Transverse colon (tissue), 4 donors: ENCODE measurements around the gene HOTAIR. TPM values are rescaled to one million over a fixed set of nuclear protein-coding genes. Genes with fewer than 3 reads are reported as not detected.

Experiments used
- DNase-seq: peaks from one replicate; pipeline ENCODE4 v3.0.0-alpha.2; 2019
- H3K27ac ChIP-seq, 4 donors: fragments of 200-600 bp; sonication (generic); 2 replicates each; pipeline ENCODE4 v1.5.1; 2016 to 2018; ENCODE audit warnings: inconsistent platforms in 4 of 4
- H3K27me3 ChIP-seq: fragments of 200-600 bp; sonication (generic); 2 replicates; pipeline ENCODE4 v1.5.1; 2017; ENCODE audit warnings: inconsistent platforms
- H3K36me3 ChIP-seq, 4 donors: fragments of 200-600 bp; sonication (generic); 2 replicates each; pipeline ENCODE4 v1.5.1; 2017 to 2019; ENCODE audit warnings: inconsistent platforms in 4 of 4
- H3K4me1 ChIP-seq, 4 donors: fragments of 200-600 bp; sonication (generic); 2 replicates each; pipeline ENCODE4 v1.5.1; 2017 to 2020; ENCODE audit warnings: inconsistent platforms in 4 of 4
- H3K4me3 ChIP-seq, 4 donors: fragments of 200-600 bp; sonication (generic); 1 replicate in 1 of 4; 2 replicates in 3 of 4; pipeline versions ENCODE4 v1.5.1 to v1.6.1; 2017 to 2019; ENCODE audit warnings: inconsistent platforms in 4 of 4
- H3K9me3 ChIP-seq, 2 donors: fragments of 200-600 bp; sonication (generic); 2 replicates each; pipeline ENCODE4 v1.5.1; 2017 to 2019; ENCODE audit warnings: inconsistent platforms in 2 of 2
- CTCF ChIP-seq, 5 experiments: fragments of 200-600 bp in 3 of 5; fragments of 450-650 bp in 2 of 5; sonication (generic) in 3 of 5; IDR thresholded peaks; 1 replicate in 2 of 5; 2 replicates in 3 of 5; pipeline ENCODE4 v1.5.1; 2016 to 2017; ENCODE audit warnings: antibody characterized with exemption in 5 of 5, inconsistent platforms in 3 of 5, mild to moderate bottlenecking in 2 of 5, moderate library complexity in 1 of 5
- EP300 ChIP-seq: sonication (generic); formaldehyde crosslinking; IDR thresholded peaks from one replicate; pipeline ENCODE4 v1.6.1; 2017; ENCODE audit warnings: antibody characterized with exemption, low read depth
- POLR2A ChIP-seq: fragments of 450-650 bp; IDR thresholded peaks from one replicate; pipeline ENCODE4 v1.6.1; 2016; ENCODE audit warnings: antibody characterized with exemption, mild to moderate bottlenecking, moderate library complexity
- POLR2AphosphoS5 ChIP-seq, 3 donors: sonication (generic); formaldehyde crosslinking; IDR thresholded peaks; one replicate each; pipeline ENCODE4 v1.6.1; 2016; ENCODE audit warnings: antibody characterized with exemption in 3 of 3
- whole genome bisulfite sequencing, 2 donors: methylation state at CpG; one replicate each; pipeline ENCODE4 v1.1.5; 2018; ENCODE audit warnings: low coverage in 1 of 2; 5-methylcytosine and 5-hydroxymethylcytosine counted together
- in situ Hi-C, 4 donors: fragments of 200-750 bp; cut with MboI; loops; one replicate each; pipeline versions ENCODE4 v1.15.0 to v1.15.1; 2017; ENCODE audit warnings: low sequenced_read_pairs in 3 of 4, low pct_ligation_motif_present in 1 of 4, low pct_unique_long_range_greater_than_20kb in 1 of 4
- intact Hi-C: fragments of 100-400 bp; cut with DNase I; formaldehyde crosslinking; loops from one replicate; pipeline ENCODE4 v1.15.1; 2023; ENCODE audit warnings: low total_unique reads
- total RNA-seq, 4 donors: library from RNA; depleted of rRNA; stranded (reverse); fragments of >200 nt; gene quantifications; one replicate each; pipeline ENCODE4 v1.1.0, GENCODE V29; 2016

HOTAIR gene
- total RNA-seq, 4 donors from 2014 or later: not detected

- Histone ChIP-seq H3K36me3 (no peaks in the 10 kb centered on the region), H3K27me3 (peaks cover 100% of the 10 kb centered on the region), H3K4me1 (peaks cover 0 to 24% (median 8%) of the 10 kb centered on the region in 4 donors), H3K27ac (no peak overlapping the region), H3K9me3 (peaks cover 0 to 5% of the 10 kb centered on the region in 2 donors), H3K4me3 (no peak overlapping the region)
- WGBS, 2 donors: 65% methylated on average over 7 of the region's 7 CpGs; no CpG with 5 or more reads in 1 of the 2 donors
- TF ChIP-seq CTCF (IDR thresholded peaks at IDR 0.05) (no peak), EP300 (no peak), POLR2AphosphoS5 (IDR thresholded peaks at IDR 0.05) (no peak), POLR2A (no peak)
- intact Hi-C loops (no loop called here), in situ Hi-C loops (loop anchor here in 1 of 4 donors (25.0 kb wide), 1 partner anchor 193 kb away; no protein-coding TSS in a partner anchor)
- DNase-seq: no peak
Measured at GRCh38 chr12:53980104-53980801, 5.5 kb upstream of the HOTAIR start.

GRCh38 chr12:53978477-53979356 lies 4.0 kb upstream of the HOTAIR start:
- 11 to 23% methylated on average over 3 to 15 of the region's 15 CpGs for WGBS, 2 donors
- intact Hi-C loops: loop anchor here (1.0 kb wide), 1 partner anchor 42 kb away; no protein-coding TSS in a partner anchor
- peaks cover 0 to 5% of the 10 kb centered on the region in 2 donors for H3K9me3 ChIP-seq
- DNase-seq: peak; percentile 60
- H3K27ac ChIP-seq: no peak overlapping the region
- no peak for TF ChIP-seq POLR2AphosphoS5 (IDR thresholded peaks at IDR 0.05)
- no peak for TF ChIP-seq CTCF (IDR thresholded peaks at IDR 0.05)
- no peak for TF ChIP-seq POLR2A
- TF ChIP-seq EP300: no peak
- in situ Hi-C loops: loop anchor here in 1 of 4 donors (25.0 kb wide), 1 partner anchor 191 kb away; no protein-coding TSS in a partner anchor
- peaks cover 100% of the 10 kb centered on the region for H3K27me3 ChIP-seq
- H3K4me3 ChIP-seq: no peak overlapping the region
- H3K4me1 ChIP-seq: peaks cover 0 to 32% (median 18%) of the 10 kb centered on the region in 4 donors
- H3K36me3 ChIP-seq: no peaks in the 10 kb centered on the region

DNA sequence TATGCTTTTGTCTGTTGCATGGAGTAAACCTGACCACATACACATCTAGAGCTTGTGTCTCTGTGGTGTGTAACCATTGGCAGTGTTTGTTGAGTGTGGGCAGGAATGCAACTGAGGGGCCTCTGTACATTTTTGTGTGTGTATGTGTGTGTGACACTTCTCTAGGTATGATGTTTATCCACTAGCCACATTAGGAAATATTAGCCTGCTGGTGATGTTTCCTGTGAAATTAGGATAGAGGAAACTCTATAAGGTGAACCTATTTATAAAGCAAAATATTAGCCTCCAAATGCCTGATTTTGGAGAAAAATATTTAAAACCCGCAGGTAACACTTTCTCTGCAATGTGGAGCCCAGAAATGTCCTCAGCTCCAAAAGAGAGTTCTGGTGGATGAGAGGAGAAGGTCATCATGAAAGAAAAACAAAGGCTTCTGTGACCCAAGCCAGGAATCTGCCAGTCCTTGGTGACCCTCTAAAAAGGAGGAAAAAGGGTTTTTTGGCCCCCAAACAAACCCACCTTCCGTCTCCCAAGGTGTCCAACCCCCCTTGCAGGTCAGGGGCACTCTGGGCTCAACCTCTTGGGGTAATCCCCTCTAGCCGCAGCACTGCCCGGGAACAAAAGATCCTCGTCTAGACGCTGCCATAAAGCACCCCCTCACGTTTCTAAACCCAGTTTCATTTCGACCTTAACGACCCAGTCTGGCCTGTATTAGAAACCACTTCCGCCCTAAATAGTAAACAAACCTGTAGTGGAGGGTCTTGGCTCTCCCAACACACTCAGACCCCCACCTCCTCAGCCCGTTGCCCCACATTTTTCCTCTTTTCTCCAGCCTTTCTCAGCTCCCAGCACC lies 3.1 kb upstream of the HOTAIR start:
- H3K4me1 ChIP-seq: peaks cover 3 to 37% (median 21%) of the 10 kb centered on the region in 4 donors
- intact Hi-C loops (loop anchor here (1.0 kb wide), 1 partner anchor 42 kb away; no protein-coding TSS in a partner anchor), in situ Hi-C loops (loop anchor here in 1 of 4 donors (25.0 kb wide), 1 partner anchor 191 kb away; no protein-coding TSS in a partner anchor)
- H3K27me3 ChIP-seq: peaks cover 100% of the 10 kb centered on the region
- no peak for DNase-seq
- no peak for TF ChIP-seq POLR2A
- no peak for TF ChIP-seq POLR2AphosphoS5 (IDR thresholded peaks at IDR 0.05)
- TF ChIP-seq CTCF (IDR thresholded peaks at IDR 0.05): no peak
- TF ChIP-seq EP300: no peak
- no peak overlapping the region for H3K27ac ChIP-seq
- H3K9me3 ChIP-seq: peaks cover 0 to 5% of the 10 kb centered on the region in 2 donors
- no peaks in the 10 kb centered on the region for H3K36me3 ChIP-seq
- WGBS, 2 donors: 7% methylated on average over 11 of the region's 11 CpGs; no CpG with 5 or more reads in 1 of the 2 donors
- no peak overlapping the region for H3K4me3 ChIP-seq
